COLO829 (cell line): Measurements from ENCODE around the gene PDE4D.
"Not testable (repeated sequence)": the region's sequence is repeated elsewhere in the genome, so short reads cannot be mapped to it uniquely, and the experiment has no call there.

Source experiments
- DNase-seq: peaks from one replicate; pipeline ENCODE4 v3.0.0; 2012; ENCODE audit warnings: low spot score

The PDE4D gene

GRCh38 chr5:58961631-58962280 lies 931.8 kb downstream of the PDE4D start:
- DNase-seq, result no peak

- no peak for DNase-seq
Measured at GRCh38 chr5:58958701-58959100, 934.8 kb downstream of the PDE4D start.

GRCh38 chr5:58953218-58953617 lies 940.3 kb downstream of the PDE4D start:
- DNase-seq, result not testable (repeated sequence)

GRCh38 chr5:58950224-58950623 lies 943.3 kb downstream of the PDE4D start:
- no peak for DNase-seq

GRCh38 chr5:58946230-58946629 lies 947.3 kb downstream of the PDE4D start:
- no peak for DNase-seq

- DNase-seq, result no peak
Measured at GRCh38 chr5:58944221-58944620, 949.3 kb downstream of the PDE4D start.

- peak; percentile 37 for DNase-seq
Measured at GRCh38 chr5:58940446-58940845, 953.1 kb downstream of the PDE4D start.

- no peak for DNase-seq
Measured at GRCh38 chr5:58939664-58940063, 953.9 kb downstream of the PDE4D start.

GRCh38 chr5:58938563-58939424 lies 954.7 kb downstream of the PDE4D start:
- DNase-seq, result no peak

GRCh38 chr5:58937031-58937681 lies 956.4 kb downstream of the PDE4D start:
- no peak for DNase-seq

- DNase-seq, result peak; percentile 9
Measured at GRCh38 chr5:58934629-58935097, 958.9 kb downstream of the PDE4D start.

GRCh38 chr5:58933891-58934628 lies 959.5 kb downstream of the PDE4D start:
- DNase-seq, result no peak

GRCh38 chr5:58932057-58932612 lies 961.4 kb downstream of the PDE4D start:
- no peak for DNase-seq

- no peak for DNase-seq
Measured at GRCh38 chr5:58930520-58930919, 963.0 kb downstream of the PDE4D start.

- DNase-seq, result no peak
Measured at GRCh38 chr5:58929726-58930125, 963.8 kb downstream of the PDE4D start.

- DNase-seq, result no peak
Measured at GRCh38 chr5:58927938-58928337, 965.6 kb downstream of the PDE4D start.

- DNase-seq, result no peak
Measured at GRCh38 chr5:58927181-58927580, 966.3 kb downstream of the PDE4D start.

- DNase-seq, result no peak
Measured at GRCh38 chr5:58926541-58926935, 967.0 kb downstream of the PDE4D start.

- no peak for DNase-seq
Measured at GRCh38 chr5:58925627-58926540, 967.6 kb downstream of the PDE4D start.

GRCh38 chr5:58924306-58924705 lies 969.2 kb downstream of the PDE4D start:
- no peak for DNase-seq

GRCh38 chr5:58923355-58923754 lies 970.2 kb downstream of the PDE4D start:
- DNase-seq, result no peak
